T-helper 2 cell (primary cell): ENCODE measurements around the gene ZNF678.

Experiments used
- DNase-seq, 5 experiments: peaks; one replicate each; pipeline versions ENCODE4 v3.0.0 to v3.0.0-alpha.2; 2012 to 2022
- total RNA-seq, 2 donors: gene quantifications; one replicate each; lab custom pipeline; 2026; lab: John Stamatoyannopoulos, UW

Gene ZNF678
- 10.3 to 24.4 reads per million in 2 donors for total RNA-seq

GRCh38 chr1:227563324-227564201, at the start of gene ZNF678:
ZNF678 (plus strand) TSS chr1:227563556; CDS start chr1:227650992, 87,436 bp downstream.
- peak; percentile 49 to 93 (median 80) for DNase-seq

DNA sequence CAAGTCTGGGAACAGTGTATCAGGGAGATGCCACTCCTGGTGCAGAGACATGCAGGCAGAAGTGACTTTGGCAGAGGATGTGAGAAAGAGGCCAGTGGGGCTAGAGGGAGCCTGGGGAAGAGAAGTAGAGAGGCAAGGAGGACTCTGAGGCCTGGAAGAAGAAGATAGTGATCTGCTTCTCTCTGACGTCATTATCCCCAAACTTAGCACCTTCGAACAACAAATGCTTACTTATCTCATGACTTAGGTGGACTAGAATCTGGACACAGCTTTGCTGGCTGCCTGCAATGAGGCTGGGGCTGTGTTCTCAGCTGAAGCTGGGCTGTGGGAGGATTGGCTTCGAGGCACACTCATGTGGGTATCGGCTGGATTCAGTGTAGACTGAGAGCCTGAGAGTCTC, 44.5 kb upstream of the ZNF678 start:
- no peak for DNase-seq

DNA sequence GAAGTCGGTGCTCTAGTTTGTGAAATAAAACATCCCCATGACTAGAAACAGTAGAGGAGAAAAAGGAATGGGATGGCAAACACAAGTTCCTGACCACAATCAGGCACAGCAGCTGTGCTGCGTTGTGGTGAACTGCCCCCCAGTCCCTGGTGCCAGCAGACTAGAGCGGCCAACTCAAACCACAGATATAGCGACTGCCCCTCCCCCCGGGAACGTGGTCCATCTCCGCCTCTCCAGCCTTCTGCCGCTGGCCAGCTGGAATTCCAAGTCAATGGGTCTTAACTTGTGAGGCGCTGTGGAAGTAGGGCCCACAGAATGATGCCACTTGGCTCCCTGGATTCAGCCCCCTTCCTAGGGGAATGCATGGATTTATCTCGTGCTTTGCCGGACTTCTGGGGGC, 41.6 kb upstream of the ZNF678 start:
- no peak for DNase-seq

- DNase-seq: no peak
These were observed 36.8 kb upstream of the ZNF678 start for GRCh38 chr1:227526524-227526923.

- DNase-seq: no peak
These were observed 31.2 kb upstream of the ZNF678 start for GRCh38 chr1:227532019-227532619.

- DNase-seq: no peak
These were observed 22.9 kb upstream of the ZNF678 start for GRCh38 chr1:227540170-227541098.

GRCh38 chr1:227541129-227541528, 22.2 kb upstream of the ZNF678 start:
- no peak for DNase-seq

GRCh38 chr1:227541796-227542152, 21.6 kb upstream of the ZNF678 start:
- no peak for DNase-seq

DNA sequence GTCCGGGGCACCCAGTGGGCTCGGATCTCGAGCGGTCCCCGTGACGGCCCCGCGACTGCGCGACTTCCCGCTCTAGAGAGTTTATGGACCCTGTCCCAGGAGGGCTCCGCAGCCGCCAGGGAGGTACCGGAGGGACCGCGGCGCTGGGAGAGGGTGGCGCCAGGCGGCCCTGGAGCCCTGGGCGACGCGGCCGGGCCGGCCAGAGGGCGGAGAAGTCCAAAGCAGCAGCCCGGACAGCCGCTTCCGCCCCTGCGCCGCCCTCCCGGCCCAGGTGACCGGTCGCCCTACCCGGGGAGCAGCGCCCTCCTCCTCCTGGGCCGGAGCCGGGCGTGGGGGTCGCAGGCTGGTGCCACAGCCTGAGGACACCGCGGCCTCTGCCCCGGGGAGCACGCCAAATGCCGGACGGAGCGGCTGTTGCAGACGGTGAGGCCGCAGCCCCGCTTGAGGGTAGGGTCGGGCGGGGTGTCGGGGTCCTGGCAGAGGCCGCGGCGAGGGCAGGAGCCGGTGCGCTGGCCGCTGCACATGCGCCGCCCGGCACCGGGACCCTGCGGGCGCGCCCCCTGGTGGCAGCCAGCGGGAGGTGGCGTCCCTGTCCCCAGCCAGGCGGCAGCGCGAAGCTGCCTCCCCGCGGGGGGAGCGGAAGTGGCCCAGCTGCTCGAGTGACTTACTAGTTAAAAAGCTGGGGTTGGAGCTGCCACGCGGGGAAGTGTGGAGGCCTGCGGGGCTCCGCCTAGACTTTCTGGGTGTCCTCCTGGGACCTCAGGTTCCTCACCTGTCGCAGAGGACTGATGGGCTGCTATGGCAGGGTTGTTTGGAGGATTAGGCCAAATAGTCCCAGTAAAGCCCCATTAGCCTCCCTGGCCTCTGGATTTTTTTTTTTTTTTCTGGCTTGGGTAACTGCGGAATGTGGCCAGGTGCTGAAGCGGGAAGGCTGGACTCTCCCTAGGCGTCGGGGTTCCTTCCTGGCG, 20.9 kb upstream of the ZNF678 start:
- DNase-seq: peak; percentile 77 to 91 (median 82)

DNA sequence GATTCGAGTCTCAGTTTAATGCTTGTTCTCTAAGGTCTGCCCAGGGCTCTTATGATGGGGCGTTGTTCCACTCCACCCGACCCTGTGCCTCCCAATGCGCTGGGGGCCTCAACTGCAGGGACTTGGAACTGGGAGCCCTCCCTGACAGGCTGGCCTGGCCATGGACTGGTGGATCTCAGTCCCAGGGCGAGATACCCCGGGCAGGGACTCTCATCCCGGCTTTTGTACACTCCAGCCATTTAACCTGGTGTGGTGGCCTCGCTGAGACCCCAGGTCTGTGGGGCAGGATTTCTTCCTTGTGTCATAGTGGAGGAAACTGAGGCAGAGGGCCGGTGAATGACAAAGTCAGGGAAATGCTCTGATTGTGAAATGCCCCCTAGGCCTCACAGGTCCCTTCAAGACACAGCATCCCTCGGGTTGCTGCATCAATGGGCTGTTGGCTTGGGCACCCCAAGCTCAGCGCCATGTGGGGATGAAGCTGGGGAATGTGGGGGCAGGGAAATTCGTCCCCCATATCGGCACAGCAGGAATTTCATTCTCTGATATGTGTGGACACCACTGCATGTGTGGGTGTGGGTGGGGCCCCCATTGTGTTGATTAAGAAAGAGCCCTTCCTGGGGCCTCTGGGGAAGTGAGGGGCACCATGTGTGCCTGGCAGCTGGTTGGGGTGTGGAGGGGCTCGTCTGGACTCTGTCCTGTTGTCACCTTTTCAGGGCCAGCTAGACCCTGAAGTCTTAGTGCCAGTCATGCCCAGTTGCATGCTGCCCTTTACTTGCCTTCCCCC, 19.9 kb upstream of the ZNF678 start:
- no peak for DNase-seq

DNA sequence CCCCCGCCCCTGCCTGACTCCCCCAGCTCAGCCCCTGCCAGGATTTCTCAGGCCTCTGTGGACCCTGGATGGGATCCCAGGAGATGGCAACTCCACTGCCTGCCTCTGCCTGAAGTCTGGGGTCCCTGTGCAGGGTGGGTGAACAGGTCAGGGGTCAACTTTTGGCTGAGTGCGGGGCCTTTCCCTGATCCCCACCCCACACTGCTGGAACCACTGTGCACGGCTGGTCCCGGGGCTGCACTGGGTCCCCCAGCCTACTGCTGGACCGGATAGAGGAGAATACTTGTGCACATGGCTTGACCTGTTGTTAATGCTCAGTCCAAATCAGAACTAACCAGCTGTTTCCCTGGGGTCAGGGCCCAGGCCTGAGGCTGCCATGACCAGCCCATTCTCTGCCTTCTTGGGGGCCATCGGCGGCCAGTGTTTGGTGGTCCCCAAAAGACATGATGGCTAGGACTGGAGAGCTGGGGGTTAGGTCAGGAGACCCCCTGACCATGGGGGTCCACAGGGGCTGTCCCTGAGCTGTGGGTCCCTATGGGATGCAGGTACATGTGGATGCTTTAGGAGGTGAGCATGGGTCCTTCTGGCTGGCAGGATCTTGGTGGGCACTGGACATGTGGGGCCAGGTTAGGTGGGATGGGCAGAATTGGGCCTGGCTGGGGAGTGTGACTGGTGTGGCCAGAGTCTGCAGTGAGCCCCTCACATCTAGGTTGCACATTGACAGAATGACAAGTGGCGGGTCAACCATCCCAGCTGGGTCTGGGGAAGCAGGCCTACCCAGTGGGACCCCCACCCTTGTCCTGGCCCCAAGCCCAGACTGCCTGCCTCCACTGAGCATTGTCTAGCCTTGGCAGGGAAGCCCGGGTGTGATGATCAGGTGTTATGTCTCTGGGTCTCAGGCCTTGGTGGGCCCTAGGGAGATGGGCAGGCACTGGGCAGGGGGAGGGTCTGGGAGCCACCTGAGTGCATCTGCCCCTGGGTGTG, 19.0 kb upstream of the ZNF678 start:
- DNase-seq: no peak

DNA sequence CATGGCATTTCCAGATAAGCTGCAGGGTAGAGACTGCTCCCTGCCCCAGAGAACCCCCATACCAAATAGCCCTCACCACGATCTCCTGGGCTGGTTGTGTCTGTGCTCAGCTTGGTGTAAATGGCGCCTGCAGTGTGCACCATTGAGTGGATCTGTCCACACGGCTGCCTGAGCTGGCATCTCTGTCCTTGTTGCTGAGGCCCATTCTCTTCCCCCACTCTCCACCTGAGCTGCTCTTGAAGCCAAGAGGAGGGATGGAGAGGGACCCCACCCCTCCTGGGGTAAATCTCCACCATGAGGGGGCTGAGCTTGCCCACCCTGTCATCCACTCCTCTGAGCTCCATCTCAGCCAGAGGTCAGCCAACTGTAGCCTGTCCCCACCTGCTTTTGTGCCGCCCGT, 18.0 kb upstream of the ZNF678 start:
- no peak for DNase-seq

- no peak for DNase-seq
These were observed 17.3 kb upstream of the ZNF678 start for GRCh38 chr1:227546059-227546458.

DNA sequence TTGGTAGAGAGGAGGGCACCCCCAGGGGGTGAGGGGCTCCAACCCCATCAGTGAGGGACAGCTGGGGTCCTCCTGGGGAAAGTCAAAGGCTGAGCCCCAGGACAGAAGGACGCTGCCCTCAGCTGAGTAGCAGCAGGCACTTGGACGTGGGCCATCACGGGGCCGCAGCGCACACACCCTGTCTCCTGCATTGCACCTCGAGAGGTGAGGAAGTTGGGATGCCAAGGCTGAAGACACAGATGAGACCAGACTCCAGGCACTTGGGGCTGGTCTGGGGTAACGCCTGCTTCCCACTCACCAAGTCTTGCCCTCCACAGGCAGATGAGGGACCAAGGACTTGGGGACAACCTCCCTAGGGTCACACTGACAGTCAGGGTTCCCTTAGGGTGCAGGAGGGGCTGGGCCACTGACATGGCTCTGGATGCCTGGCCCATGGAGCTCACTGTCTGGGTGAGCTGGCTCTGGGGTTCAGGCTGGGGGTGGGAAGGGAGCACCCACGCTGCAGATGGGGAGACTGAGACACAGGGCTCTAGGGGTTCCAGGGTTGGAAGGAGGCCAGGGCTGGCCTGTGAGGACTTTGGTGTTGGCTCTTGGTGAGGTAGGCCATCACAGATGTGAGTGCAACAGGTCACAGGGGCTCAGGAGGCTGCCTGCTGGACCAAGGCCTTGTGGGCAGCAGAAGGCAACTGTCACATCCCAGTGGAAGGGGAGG, 16.6 kb upstream of the ZNF678 start:
- DNase-seq: no peak

DNA sequence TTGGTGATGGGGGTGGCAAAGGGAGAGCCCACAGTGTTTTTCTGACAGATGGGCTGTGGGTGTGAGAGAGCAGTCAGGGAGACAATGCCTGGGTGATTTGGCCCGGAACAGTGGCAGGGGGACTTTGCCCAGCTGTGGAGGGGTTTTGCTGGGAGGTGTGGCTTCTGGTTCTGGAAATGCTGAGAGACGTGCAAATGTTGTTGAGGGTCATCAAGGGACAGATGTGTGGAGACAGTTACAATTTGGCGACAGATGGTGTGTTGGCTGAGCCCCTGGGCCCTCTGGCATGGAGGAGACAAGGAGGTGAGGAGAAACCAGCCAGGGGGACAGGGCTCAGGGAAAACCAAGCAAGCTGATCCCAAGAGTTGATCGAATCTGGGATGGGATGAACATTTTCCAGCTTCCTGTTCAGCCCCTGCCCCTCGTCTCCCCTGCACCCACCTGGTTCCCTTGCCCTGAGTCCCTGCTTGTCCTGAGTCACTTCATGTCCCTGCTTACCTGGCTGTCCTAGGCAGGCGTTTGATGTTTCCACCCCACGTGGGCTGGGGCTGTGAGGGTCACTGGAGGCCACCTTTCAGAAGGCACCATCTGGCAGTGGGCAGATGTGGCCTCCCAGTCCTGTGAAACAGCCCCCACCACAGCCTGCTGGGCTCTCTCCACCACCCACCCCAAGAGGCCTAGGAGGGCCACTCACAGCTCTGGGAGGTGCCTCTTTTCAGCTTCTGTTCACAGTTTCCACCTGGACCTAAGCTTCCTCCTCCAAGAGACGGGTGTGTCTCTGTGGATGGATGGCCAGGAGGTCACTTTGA, 15.8 kb upstream of the ZNF678 start:
- DNase-seq: no peak

DNA sequence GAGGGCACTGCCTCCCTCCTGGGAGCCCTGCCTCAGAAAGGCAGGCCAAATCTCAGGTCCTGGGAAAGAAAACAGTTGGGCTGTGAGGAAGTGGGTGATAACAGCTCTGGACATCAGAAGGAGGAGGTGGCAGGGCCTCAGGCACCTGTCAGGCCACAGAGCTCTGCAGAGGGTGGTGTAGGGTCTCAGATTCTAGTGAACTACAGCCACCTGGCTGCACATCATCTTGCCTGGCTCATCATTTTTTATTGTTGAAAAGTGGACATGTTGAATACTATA, 15.3 kb upstream of the ZNF678 start:
- no peak for DNase-seq

- DNase-seq: no peak
These were observed 14.9 kb upstream of the ZNF678 start for GRCh38 chr1:227548448-227548847.

- no peak for DNase-seq
These were observed 13.5 kb upstream of the ZNF678 start for GRCh38 chr1:227549892-227550291.
